PFSK-1 (cell line): ENCODE measurements around the gene RAPH1.

Experiments
- FOXP2 ChIP-seq: optimal IDR thresholded peaks from 2 replicates; pipeline ENCODE3; 2011; ENCODE audit warnings: borderline replicate concordance, control low read depth, inconsistent platforms; ENCODE audit not compliant: insufficient read depth; ENCODE audit errors: extremely low read length, extremely low read depth
- POLR2AphosphoS5 ChIP-seq: IDR thresholded peaks from 2 replicates; pipeline ENCODE4 v1.6.1; 2012; ENCODE audit warnings: low read depth, mild to moderate bottlenecking, control low read depth, low read length, moderate library complexity
- SIN3A ChIP-seq: IDR thresholded peaks from 2 replicates; pipeline ENCODE4 v1.6.1; 2012; ENCODE audit warnings: mild to moderate bottlenecking, low read length, moderate library complexity, borderline replicate concordance; ENCODE audit not compliant: insufficient read depth
- TAF1 ChIP-seq: IDR thresholded peaks from 2 replicates; pipeline ENCODE4 v1.6.1; 2012; ENCODE audit warnings: low read length, control low read depth, borderline replicate concordance; ENCODE audit not compliant: insufficient read depth
- TF ChIP-seq, protein P1 (sequence below), 2 experiments: IDR thresholded peaks; 2 replicates each; pipeline versions ENCODE4 v1.6.1 to v1.8.0; 2011 to 2012; ENCODE audit warnings: low read depth in 2 of 2, low read length in 2 of 2, control low read depth in 1 of 2, inconsistent platforms in 1 of 2, mild to moderate bottlenecking in 1 of 2, moderate library complexity in 1 of 2; ENCODE audit not compliant: insufficient read depth in 1 of 2

The RAPH1 gene

DNA sequence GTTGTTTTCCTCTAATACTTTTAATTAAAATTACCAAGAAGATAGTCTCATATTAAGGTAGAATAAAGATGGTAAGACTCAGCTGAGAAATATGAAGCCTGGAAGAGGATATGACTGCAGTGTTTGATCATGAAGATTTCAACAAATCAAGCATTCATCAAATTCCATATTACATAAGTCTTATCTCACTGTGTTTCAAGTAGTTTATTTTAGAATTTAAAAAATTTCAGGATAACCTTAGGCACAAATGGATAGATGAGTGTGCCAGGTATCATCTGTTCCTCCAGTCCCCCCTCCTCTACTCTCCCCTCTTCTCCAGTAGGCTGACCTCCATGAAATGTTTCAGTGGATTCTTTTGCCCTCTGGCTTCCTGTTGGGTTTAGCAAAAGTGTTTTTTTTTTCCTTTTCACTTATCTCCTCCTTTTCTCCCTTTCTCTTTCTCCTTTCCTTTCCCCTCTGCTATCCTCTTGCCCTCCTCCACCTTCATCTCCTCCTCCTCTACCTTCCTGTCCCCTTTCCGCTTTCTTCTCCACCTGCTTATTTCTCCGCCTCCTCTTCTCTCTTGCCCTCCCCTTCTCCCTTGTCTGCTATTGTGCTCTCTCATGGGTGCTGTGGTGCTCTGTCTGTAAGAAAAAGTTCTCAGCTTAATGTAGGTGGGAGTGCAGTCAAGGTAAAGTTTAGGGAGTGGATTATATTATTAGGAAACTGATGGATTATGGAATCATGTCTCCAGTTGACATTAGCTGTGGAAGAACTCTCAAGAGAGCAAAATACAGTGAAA, 134.1 kb downstream of the RAPH1 start:
- TF ChIP-seq, protein P1, sequence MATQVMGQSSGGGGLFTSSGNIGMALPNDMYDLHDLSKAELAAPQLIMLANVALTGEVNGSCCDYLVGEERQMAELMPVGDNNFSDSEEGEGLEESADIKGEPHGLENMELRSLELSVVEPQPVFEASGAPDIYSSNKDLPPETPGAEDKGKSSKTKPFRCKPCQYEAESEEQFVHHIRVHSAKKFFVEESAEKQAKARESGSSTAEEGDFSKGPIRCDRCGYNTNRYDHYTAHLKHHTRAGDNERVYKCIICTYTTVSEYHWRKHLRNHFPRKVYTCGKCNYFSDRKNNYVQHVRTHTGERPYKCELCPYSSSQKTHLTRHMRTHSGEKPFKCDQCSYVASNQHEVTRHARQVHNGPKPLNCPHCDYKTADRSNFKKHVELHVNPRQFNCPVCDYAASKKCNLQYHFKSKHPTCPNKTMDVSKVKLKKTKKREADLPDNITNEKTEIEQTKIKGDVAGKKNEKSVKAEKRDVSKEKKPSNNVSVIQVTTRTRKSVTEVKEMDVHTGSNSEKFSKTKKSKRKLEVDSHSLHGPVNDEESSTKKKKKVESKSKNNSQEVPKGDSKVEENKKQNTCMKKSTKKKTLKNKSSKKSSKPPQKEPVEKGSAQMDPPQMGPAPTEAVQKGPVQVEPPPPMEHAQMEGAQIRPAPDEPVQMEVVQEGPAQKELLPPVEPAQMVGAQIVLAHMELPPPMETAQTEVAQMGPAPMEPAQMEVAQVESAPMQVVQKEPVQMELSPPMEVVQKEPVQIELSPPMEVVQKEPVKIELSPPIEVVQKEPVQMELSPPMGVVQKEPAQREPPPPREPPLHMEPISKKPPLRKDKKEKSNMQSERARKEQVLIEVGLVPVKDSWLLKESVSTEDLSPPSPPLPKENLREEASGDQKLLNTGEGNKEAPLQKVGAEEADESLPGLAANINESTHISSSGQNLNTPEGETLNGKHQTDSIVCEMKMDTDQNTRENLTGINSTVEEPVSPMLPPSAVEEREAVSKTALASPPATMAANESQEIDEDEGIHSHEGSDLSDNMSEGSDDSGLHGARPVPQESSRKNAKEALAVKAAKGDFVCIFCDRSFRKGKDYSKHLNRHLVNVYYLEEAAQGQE (IDR thresholded peaks at IDR 0.05; ENCODE audit: insufficient read depth in 1 of 2, low read depth in 2 of 2, low read length in 2 of 2): no peak
- TF ChIP-seq TAF1 (no peak), FOXP2 (no peak), POLR2AphosphoS5 (no peak), SIN3A (no peak)

- no peak for TF ChIP-seq SIN3A
- no peak for TF ChIP-seq FOXP2
- no peak for TF ChIP-seq POLR2AphosphoS5
- TF ChIP-seq TAF1: no peak
- TF ChIP-seq, protein P1 (IDR thresholded peaks at IDR 0.05; ENCODE audit: insufficient read depth in 1 of 2, low read depth in 2 of 2, low read length in 2 of 2): no peak
Observed at GRCh38 chr2:203399031-203399430, 136.1 kb downstream of the RAPH1 start.

- TF ChIP-seq POLR2AphosphoS5 (no peak), TAF1 (no peak), SIN3A (no peak), FOXP2 (no peak)
- TF ChIP-seq, protein P1 (IDR thresholded peaks at IDR 0.05; ENCODE audit: insufficient read depth in 1 of 2, low read depth in 2 of 2, low read length in 2 of 2): no peak
Observed at GRCh38 chr2:203396667-203397066, 138.4 kb downstream of the RAPH1 start.

DNA sequence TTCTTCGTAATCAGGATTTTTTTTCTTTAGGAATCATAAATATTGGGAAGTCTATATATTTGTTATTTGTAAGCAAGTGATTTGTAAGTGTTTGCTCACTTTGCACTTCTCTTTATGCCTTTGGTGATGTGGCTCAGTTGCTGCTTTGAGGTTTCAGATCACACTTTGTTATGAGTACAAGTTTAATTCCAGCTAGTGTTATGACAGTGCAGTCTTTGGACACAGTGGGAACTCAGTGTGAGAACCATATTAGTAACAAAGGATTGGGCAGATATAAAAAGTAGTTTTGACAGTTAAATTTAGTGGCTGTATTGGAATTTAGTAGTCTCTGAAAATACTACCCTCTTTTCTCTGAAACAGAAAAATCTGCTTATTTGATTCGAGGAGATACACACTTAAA, 139.2 kb downstream of the RAPH1 start:
- TF ChIP-seq TAF1: no peak
- TF ChIP-seq POLR2AphosphoS5: no peak
- TF ChIP-seq, protein P1 (IDR thresholded peaks at IDR 0.05; ENCODE audit: insufficient read depth in 1 of 2, low read depth in 2 of 2, low read length in 2 of 2): no peak
- TF ChIP-seq FOXP2: no peak
